Stimulated activated CD4-positive, alpha-beta T cell treated with anti-CD3 and anti-CD28 coated beads, Interleukin-12 subunit alpha, Interleukin-12 subunit beta, amount 100 ng/mL, for 48 hours (primary cell): ENCODE data around the gene ADAT3.

Experiments used
- DNase-seq, 3 donors: peaks; one replicate each; pipeline ENCODE4 v3.0.0-alpha.2; 2020; ENCODE audit warnings: low read depth in 2 of 3, low spot score in 1 of 3

ADAT3 gene

DNA sequence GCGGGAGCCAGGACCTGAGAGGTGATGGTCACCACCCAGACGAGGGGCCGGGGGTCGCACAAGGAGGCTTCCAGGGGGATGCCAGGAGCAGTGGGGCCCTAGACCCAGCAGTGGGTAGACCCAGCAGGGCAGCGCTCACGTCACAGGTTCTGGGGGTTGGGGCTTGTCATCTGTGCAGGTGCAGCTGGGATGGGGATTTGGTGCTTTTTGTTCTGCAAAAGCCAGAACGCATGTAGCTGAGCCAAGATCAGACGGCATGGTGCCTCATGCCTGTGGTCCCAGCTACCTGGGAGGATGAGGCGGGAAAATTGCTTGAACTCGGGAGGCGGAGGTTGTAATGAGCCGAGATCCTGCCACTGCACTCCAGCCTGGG, 50.9 kb downstream of the ADAT3 start:
- no peak for DNase-seq

DNA sequence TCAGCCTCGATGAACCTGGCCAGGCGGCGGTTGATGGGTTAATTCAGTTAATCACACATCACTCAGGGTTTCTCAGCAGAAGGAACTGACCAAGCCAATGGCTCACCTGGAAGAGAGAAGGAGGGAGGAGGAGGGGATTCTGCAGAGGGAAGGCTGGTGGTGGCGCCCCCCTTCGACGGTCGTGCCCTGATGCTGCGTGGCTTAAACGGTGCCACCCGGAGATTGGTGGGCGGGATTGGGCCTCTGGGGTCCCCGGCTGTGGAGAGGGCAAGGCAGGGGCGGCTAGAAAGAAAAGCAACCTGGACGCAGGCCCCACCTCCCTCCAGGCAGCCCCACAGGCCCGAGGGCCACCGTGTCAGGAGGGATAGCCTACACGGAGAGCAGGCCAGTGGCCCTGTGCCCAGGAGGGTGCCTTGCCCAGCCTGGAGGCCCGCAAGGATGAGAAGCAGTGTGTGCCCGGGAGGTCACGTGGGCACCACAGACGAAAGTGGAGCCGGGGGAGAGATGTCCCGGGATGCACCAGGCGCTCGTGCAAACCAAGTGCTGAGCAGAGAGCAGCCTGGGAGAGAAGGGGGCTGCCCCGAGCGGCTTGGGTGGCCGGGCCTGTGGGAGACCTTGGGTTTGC, 51.8 kb downstream of the ADAT3 start:
- no peak for DNase-seq

DNA sequence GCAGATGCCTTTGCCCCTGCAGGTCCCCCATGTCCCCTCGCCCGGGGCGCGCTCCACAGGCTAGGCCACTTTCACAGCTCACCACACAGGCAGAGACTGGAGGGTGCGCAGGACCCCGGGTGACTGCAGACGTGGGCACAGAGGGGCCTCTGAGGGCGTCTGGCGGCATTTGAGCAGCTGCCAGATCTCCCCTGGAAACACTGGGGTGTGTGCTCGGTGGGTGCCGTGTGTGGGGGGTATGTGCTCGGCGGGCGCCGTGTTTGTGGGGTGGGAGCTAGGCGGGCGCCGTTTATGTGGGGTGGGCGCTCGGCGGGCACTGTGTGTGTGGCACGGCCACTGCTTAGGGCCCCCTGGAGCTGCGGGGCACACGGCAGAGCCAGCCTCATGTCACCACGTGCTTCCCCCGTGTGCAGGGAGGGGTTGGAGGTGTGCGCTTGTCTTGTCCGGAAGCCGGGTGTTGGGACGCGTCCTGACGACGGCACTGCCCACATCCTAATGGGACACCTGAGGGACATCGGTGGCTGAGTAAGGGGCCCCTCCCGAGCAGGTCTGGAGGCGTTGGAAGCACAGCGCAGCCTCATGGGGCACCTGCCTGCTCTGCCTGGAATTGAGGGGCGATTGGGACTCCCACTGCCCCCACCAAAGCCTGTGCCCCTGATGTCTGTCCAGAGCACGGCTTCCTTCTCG, 52.5 kb downstream of the ADAT3 start:
- no peak for DNase-seq

GRCh38 chr19:1959928-1960589, 54.9 kb downstream of the ADAT3 start:
- DNase-seq = no peak

DNA sequence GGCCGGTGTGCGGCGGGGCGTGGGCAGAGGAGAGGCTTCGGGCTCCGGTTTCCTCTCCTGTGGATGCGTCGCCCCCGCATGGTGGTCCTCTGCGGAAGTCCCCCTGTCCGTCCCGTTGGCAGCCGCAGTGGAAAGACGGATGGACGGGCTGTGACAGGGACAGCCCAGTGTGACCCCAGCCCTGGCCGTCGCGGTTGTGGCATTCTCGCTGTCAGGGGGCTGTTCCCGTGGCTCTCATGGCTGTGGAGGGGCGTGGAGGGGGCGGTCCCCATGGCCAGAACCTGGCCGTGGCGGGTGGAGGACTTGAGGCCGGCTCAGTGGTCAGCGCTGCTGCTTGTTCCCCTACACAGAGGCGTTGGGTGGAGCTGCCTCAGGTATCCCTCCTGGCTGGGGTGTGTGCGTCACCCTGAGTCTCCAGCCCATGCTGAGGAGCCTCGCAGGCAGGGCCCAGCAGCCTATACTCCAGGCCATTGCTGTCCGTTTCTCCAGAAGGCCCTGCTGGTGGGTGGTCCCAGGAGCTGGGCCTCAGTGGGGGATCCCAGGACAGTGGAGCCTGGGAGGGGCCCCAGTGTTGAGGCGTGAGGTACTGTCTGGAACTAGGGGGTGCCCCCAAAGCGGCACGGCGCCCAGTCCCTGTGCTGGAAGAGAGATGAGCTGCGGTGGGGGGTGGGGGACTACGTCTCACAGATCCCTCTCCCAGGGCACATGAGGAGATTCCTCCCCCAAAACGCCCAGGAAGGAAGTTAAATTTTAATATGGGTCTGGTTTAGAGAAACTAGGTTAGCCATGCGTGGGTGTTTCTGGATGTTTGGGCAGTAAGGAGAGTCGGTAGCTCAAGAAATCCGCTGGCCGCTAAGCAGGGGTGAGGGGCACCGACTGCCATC, 56.0 kb downstream of the ADAT3 start:
- DNase-seq = no peak

DNA sequence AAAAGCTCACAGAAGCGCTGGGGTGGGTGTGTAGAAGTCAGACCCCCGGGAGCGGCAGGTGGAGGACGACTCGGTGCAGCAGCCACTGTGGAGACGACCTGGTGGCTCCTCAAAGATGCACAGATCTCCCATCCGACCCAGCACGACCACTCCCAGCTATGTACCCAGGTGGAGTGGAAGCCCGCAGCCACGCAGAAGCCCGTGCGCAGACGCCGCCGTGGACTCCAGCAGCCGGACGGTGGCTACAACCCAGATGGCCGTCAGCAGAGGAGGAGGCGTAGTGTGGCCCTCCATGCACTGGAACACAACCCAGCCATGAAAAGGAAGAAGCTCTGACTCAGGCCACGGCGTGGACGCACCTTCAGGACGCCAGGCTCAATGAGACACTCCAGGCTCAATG, 57.5 kb downstream of the ADAT3 start:
- no peak for DNase-seq
